ENCODE results near the gene PHACTR1.

DNA sequence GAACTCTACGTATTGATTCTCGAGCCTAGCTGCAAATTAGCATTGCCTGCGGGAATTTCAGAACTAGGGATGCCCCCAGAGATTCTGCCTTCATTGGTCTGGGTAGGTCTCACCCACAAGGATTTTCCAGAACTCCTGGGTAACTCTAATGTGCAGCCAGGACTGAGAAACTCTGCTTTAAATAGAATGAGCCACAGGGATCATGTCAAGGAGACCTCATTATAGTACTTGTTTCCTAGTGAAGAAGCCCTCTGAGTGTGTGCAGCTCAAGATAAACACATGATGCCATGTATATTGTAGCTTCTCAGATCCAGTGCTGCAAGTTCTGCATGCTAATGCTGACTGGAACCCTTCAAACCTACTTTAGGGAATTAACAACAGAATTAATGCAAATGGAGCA is 179.2 kb downstream of the PHACTR1 start:
- TF ChIP-seq L3MBTL2 (conservative IDR thresholded peaks at IDR 0.05) (no peak), NFRKB (IDR thresholded peaks at IDR 0.05) (no peak), SUZ12 (IDR thresholded peaks at IDR 0.05) (no peak), SP1 (IDR thresholded peaks at IDR 0.05) (no peak), BHLHE40 (IDR thresholded peaks at IDR 0.05; ENCODE audit: borderline replicate concordance) (no peak), ELF4 (IDR thresholded peaks at IDR 0.05) (no peak), FOXM1 (IDR thresholded peaks at IDR 0.05; ENCODE audit: borderline replicate concordance) (no peak), FOXK2 (IDR thresholded peaks at IDR 0.05) (no peak)
- TF ChIP-seq, protein P1, sequence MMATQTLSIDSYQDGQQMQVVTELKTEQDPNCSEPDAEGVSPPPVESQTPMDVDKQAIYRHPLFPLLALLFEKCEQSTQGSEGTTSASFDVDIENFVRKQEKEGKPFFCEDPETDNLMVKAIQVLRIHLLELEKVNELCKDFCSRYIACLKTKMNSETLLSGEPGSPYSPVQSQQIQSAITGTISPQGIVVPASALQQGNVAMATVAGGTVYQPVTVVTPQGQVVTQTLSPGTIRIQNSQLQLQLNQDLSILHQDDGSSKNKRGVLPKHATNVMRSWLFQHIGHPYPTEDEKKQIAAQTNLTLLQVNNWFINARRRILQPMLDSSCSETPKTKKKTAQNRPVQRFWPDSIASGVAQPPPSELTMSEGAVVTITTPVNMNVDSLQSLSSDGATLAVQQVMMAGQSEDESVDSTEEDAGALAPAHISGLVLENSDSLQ (IDR thresholded peaks at IDR 0.05), result no peak
